ENCODE results near the gene GPR146.

Gene GPR146

GRCh38 chr7:1078985-1079384, 34.6 kb downstream of the GPR146 start:
- no peak for TF ChIP-seq CTCF (IDR thresholded peaks at IDR 0.05; ENCODE audit: unreplicated experiment in 3 of 3)
- Mint-ChIP-seq H3K9me3 (no peaks in the 10 kb centered on the region), H3K36me3 (ENCODE audit: low read depth) (no peaks in the 10 kb centered on the region), H3K27me3 (ENCODE audit: low read depth) (peaks cover 13% of the 10 kb centered on the region), H3K27ac (no peak overlapping the region), H3K4me3 (no peak overlapping the region), H3K4me1 (peaks cover 22% of the 10 kb centered on the region)

DNA sequence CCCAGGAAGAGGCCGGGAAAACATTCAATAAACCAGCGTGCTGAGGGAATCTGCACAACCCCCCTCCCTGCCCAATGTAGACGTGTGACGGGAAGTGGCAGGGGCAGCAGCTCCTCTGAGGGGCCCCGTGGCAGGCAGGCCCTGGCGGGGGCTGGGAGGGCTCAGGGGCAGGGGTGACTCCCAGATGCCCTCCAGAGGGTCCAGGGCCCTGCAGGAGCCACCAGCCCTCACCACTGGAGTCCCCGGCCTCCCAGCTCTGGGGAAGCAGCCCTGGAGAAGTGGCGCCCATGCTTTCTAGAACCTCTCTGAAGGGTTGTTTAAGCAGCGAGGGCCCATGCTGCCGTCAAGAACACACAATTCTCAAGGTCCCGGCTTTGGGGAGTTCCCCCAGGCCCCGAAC, 35.2 kb downstream of the GPR146 start:
- Mint-ChIP-seq H3K9me3 (no peaks in the 10 kb centered on the region), H3K4me3 (no peak overlapping the region), H3K36me3 (ENCODE audit: low read depth) (no peaks in the 10 kb centered on the region), H3K27ac (no peak overlapping the region), H3K4me1 (peaks cover 18% of the 10 kb centered on the region), H3K27me3 (ENCODE audit: low read depth) (peaks cover 13% of the 10 kb centered on the region)
- TF ChIP-seq CTCF (IDR thresholded peaks at IDR 0.05; ENCODE audit: unreplicated experiment in 3 of 3): no peak

GRCh38 chr7:1080252-1080920, 36.0 kb downstream of the GPR146 start:
- Mint-ChIP-seq H3K27me3 (ENCODE audit: low read depth) (peaks cover 17% of the 10 kb centered on the region), H3K9me3 (no peaks in the 10 kb centered on the region), H3K4me1 (peaks cover 18% of the 10 kb centered on the region), H3K36me3 (ENCODE audit: low read depth) (no peaks in the 10 kb centered on the region), H3K4me3 (no peak overlapping the region), H3K27ac (no peak overlapping the region)
- no peak for TF ChIP-seq CTCF (IDR thresholded peaks at IDR 0.05; ENCODE audit: unreplicated experiment in 3 of 3)

- Mint-ChIP-seq H3K4me3 (no peak overlapping the region), H3K27me3 (ENCODE audit: low read depth) (peaks cover 18% of the 10 kb centered on the region), H3K27ac (no peak overlapping the region), H3K36me3 (ENCODE audit: low read depth) (no peaks in the 10 kb centered on the region), H3K9me3 (no peaks in the 10 kb centered on the region), H3K4me1 (peaks cover 18% of the 10 kb centered on the region)
- TF ChIP-seq CTCF (IDR thresholded peaks at IDR 0.05; ENCODE audit: unreplicated experiment in 3 of 3): no peak
Observed at GRCh38 chr7:1080921-1081255, 36.5 kb downstream of the GPR146 start.

DNA sequence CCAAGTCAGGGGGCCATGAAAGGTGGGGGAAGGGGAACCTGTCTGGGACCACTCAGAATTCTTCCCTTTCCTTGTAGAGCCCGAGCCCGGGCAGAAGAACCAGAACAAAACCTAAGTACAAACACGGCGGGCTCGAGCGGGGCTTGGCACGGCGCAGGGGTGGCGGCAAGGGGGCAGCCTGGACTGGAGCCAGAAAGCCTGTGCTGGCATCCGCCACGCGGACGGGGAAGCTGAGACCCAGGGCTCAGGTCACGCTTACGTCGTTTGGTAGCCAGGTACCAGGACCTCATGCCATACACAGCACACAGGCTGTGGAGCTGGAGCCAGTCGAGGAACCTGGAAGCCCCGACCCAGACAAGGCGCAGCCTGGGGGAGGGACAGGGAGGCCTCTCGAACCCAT, 37.0 kb downstream of the GPR146 start:
- Mint-ChIP-seq H3K4me1 (peaks cover 18% of the 10 kb centered on the region), H3K36me3 (ENCODE audit: low read depth) (no peaks in the 10 kb centered on the region), H3K4me3 (no peak overlapping the region), H3K9me3 (no peaks in the 10 kb centered on the region), H3K27me3 (ENCODE audit: low read depth) (peaks cover 18% of the 10 kb centered on the region), H3K27ac (no peak overlapping the region)
- no peak for TF ChIP-seq CTCF (IDR thresholded peaks at IDR 0.05; ENCODE audit: unreplicated experiment in 3 of 3)

GRCh38 chr7:1081931-1082401, 37.6 kb downstream of the GPR146 start:
- Mint-ChIP-seq H3K27me3 (ENCODE audit: low read depth) (peaks cover 18% of the 10 kb centered on the region), H3K36me3 (ENCODE audit: low read depth) (no peaks in the 10 kb centered on the region), H3K27ac (peak overlapping the region in 1 of 3 experiments; percentile 43), H3K4me1 (peaks cover 21% of the 10 kb centered on the region), H3K9me3 (no peaks in the 10 kb centered on the region), H3K4me3 (no peak overlapping the region)
- no peak for TF ChIP-seq CTCF (IDR thresholded peaks at IDR 0.05; ENCODE audit: unreplicated experiment in 3 of 3)
